ENCODE measurements around the gene SAPCD1.
A peak's percentile ranks its signal among the peaks of the same experiment; 100 is the strongest.
"Not testable (repeated sequence)": the region's sequence is repeated elsewhere in the genome, so short reads cannot be mapped to it uniquely, and the experiment has no call there.

Gene SAPCD1

DNA sequence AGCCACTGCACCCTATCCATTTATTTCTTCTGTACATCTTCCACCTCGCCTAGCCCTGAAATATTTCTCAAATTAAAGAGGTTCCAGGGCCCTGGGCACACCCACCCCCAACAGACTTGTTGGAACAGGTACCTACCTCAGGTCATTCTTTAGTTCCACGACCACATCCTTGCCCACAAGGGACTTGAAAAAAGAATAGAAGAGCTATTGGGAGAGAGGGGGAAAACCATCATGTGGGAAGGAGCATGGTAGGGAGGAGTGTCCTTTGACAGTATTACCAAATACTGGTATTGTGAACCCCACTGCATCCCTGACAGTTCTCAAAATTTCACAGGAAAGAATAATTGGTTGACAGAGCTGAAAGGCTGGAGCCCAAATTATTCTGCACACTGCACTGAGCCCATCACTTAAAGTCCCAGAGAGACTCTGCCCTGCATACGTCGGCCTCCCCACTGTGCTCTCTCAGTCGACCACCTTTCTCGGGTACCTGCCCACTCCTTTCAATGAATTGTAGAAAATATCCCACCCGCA is 43.5 kb downstream of the SAPCD1 start:
- DNase-seq = no peak

DNA sequence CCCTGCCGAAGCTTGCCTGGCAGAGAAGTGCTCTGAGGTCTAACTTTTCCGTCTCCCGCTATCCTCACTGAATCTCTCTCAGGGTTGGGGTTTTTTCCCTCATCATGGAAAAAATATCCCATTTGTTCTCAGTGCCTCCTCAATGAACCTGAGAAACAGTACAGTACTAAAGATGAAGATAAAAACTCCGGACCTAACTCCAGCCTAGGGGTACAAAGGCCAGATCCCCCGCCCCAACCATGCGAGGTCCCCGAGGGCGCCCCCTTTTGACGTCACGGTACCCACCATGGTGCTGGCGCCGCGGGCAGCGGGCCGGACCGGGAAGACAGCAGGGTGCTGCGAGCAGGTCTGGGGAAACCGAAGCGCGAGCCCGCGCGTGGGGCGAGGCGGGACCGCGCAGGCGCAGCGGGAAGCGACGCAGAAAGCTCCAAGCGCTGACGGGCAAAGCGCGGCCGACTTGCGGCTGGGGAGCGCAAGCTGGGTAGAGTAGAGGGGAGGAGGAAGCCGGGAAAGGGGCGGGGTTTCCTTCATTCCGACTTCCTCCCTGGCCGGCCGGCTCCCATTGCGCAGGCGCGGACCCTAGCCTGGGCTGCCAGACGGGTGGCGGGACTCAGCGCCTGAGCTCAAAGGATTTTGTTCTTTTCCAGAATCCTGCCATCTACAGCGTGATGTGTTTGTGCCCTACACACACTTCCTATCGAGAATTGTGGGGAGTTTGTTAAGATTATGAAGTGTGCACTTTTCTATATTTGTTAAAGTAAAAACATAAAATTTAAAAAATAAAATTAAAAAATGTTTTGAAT is 44.2 kb downstream of the SAPCD1 start, which contains the start of gene LSM2:
Gene LSM2 (minus strand): TSS at position 497 of the 803 bp plus-strand sequence. CDS start 209 bp downstream, at position 288.
- DNase-seq = peak; percentile 97 to 98

GRCh38 chr6:31808599-31808998 is 46.1 kb downstream of the SAPCD1 start:
- not testable (repeated sequence) for DNase-seq

GRCh38 chr6:31811645-31812044 is 49.2 kb downstream of the SAPCD1 start:
- no peak for DNase-seq

DNA sequence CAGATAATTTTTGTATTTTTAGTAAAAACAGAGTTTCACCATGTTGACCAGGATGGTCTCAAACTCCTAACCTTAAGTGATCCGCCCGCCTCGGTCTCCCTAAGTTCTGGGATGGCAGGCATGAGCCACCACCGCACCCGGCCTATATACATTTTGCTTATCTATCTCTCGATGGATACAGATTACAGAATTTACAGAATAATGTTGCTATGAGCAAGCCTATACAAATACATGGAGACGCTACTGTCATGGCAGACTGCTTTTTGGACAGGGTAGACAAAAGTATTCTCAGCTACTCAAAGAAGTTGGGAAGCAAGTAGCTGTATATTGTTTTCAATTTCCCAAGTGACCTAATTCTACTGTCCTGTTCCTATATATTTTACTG is 51.0 kb downstream of the SAPCD1 start:
- no peak for DNase-seq

Data from activated CD4-positive, alpha-beta T cell treated with anti-CD3 and anti-CD28 coated beads, Interleukin-2, amount 50 U/mL, for 48 hours (primary cell).